GM18873 (cell line): ENCODE data around the gene HACD1.
A peak's percentile ranks its signal among the peaks of the same experiment; 100 is the strongest.
"Not testable (repeated sequence)": the region's sequence is repeated elsewhere in the genome, so short reads cannot be mapped to it uniquely, and the experiment has no call there.

ENCODE experiments used
- ATAC-seq: cut with Tn5 transposase; IDR thresholded peaks from one replicate; pipeline ENCODE4 v1.9.1; 2021; ENCODE audit warnings: mild to moderate bottlenecking, moderate library complexity, moderate number of reproducible peaks; ENCODE audit not compliant: unreplicated experiment, low FRiP score

Gene HACD1

DNA sequence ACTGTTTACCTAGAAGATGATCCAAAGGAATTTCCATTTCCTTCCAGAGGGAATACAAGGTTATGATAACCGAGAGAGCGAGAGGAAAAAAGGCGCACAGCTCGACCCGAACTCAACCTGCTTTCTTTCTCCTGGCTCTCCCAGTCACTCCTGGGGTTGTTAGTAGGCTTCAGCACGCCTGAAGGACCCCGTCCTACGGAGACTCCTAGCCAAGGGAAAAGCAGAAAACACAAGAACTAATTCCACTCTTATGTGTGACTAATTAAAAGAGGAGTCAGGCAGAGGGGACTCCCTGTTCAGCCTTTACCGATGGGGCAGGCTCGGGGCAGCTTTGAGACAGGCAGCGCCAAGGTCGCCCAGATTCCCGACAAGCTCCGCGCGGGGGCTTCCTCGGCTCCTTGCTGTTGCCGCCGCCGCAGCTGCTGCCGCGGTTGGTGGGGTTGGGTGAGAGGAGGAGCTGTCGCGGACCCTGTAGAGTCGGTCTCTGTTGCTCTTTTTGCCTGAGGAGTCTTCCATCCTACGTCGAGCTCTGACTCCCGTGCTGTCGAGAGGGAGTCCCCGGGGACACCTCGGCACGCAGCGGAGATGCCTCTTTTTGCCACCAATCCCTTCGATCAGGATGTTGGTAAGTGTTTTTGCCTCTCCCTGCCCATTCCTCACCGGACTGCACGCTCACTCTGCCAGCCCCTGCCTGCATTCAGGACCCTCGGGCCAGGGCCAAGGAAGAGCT is 26.7 kb upstream of the HACD1 start, which contains the start of gene STAM:
STAM (plus strand) TSS at position 397 of the 730 bp plus-strand sequence; CDS start at position 586, 189 bp downstream.
- ATAC-seq: peak; percentile 76

DNA sequence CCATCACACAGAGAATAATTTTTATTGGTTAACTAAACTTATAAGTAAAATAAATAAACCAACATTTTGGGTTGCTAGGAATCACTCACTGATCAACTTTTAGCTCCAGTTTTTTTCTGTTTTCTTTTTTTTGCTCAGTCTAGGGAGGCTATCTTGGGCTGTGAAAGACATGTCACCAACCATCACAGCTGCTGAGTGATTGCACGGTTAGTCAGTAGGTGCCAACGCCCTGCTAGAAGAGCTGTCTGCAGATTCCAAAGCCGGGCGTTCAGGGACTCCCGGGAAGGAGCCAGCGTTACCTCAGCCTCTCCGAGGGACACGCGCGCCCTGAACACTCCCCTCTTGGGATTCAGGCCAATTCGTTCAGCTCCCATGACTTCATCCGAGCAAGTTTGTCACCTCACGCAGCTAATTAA is 26.2 kb upstream of the HACD1 start:
- ATAC-seq: peak; percentile 19

DNA sequence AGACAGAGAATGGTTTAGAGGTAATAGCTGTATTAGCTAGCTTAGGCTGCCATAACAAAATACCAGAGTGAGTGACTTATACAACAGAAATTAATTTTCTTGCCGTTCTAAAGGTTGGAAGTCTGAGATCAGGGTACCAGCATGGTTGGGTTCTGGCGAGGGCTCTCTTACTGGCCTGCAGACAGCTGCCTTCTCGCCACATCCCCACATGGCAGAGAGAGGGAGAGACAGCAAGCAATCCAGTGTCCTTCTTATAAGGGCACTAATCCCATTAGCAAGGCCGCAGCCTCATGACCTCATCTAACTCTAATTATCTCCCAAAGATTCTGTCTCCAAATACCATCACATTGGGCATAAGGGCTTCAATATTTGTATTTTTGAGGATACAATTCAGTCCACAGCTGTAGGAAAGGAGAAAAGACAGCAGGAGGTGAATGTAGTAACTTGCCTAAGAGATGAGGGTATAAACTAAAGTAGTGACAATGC is 23.2 kb upstream of the HACD1 start:
- ATAC-seq: no peak

DNA sequence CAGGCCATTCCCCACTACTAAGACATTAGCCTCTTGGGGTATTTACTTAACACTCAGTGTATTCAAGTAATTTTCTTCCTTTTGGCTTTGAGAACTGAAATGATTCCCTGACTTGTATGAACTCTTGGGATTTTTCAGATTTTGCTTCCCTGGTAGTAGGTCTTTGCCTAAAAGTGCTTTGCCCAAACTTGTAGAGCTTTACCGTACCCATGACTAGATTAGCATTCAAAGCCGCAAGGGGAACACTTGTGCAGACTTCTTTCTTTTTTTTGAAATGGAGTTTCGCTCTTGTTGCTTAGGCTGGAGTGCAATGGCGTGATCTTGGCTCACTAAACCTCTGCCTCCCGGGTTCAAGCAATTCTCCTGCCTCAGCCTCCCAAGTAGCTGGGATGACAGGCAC is 20.7 kb upstream of the HACD1 start:
- ATAC-seq: no peak

DNA sequence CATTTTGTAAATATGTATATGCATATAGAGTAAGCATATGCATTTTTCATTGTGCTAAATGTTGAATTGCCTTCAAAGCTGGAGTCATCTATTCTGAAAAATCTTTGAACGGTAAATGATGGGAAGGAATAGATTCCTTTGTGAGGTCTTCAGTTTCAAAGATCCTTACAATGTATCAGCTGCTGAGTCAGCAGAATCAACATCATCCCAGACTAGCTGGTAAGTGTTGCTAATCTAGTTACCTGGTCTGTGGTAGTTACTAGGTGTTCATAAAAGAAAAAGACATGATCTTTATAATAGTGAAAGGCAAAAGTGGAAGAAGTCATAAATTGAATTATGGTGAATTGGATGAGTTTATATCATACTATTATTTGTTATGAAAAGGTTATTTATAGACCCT is 16.2 kb upstream of the HACD1 start:
- ATAC-seq: no peak

DNA sequence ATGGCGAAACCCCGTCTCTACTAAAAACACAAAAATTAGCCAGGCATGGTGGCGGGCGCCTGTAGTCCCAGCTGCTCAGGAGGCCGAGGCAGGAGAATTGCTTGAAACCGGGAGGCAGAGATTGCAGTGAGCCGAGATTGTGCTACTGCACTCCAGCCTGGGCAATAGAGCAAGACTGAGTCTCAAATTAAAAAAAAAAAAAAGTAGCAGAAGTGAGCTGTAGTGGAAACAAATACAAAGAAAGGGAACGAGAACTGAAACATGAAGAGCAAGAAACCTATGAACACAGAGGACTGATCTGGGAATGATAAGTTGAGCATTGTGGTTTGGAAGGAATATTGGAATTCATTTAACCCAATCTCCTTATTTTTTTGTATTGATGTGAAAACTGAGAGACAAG is 15.4 kb upstream of the HACD1 start:
- not testable (repeated sequence) for ATAC-seq

DNA sequence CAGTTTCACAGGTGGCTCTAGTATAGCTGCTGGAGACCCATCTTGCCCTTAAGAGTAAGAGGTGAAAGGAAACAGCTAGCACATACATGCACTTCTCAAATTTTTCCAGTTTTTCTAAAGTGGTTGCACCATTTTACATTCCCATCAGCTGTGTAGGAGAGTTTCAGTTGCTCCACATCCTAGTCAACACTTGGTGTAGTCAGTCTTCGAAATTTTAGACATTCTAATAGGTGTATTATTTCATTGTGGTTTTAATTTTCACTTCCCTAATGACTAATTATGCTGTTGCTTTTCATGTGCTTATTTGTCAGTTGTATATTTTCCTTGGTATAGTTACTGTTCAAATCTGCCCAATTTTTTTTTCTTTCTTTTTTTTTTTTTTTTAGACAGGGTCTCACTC is 9.5 kb upstream of the HACD1 start:
- no peak for ATAC-seq

GRCh38 chr10:17624996-17625395 is 7.8 kb upstream of the HACD1 start:
- no peak for ATAC-seq

GRCh38 chr10:17622061-17622460 is 4.9 kb upstream of the HACD1 start:
- no peak for ATAC-seq

DNA sequence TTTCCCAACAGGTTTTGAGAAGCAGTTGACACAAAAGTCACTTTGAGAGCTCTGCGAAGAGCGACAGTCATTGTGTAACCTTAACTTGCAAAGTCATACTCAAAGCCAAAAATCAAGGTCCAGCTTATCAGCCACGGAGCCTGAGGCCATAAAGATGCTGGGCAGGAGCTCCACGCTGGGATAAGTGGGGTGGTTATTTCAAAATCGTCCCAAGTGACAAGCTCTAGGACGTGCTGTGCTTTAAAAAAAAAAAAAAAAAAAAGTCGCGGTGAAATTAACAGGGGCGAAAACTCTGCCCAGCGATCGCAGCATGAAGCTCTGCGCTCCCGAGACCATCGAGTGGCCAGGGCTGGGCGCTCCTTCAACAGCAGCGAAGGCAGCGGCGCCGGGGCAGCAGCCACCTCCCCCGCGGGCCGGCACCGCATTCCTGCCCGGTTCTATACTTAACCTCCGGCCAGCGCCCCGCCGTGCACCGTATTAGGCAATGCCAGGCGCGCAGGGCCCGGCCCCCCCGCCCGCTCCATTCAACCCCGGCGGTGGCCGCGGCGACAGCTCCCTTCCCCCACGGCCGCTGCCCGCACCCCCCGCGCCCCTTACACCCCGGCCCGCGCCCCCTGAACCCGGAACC is 657 bp downstream of the HACD1 start:
- peak; percentile 44 for ATAC-seq

DNA sequence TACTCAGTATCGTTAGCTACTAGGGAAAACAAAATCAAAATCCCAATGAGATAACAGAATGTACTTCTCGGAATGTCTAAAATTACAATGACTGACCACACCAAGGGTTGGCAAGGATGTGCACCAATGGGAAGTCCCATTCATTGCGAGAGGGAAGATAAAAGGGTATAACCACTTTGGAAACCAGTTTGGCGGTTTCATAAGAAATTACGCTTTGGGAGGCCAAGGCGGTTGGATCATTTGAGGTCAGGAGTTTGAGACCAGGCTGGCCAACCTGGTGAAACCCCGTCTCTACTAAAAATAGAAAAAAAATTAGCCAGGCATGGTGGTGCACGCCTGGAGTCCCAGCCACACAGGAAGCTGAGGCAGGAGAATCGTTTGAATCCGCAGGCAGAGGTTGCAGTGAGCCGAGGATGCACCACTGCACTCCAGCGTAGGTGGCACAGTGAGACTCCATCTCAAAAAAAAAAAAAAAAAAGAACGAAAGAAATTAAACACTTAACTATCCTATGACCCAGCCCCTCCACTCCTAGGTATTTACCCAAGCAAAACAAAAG is 7.6 kb downstream of the HACD1 start:
- ATAC-seq: no peak

- ATAC-seq: peak; percentile 61
Measured at GRCh38 chr10:17607603-17608332, 9.4 kb downstream of the HACD1 start.

DNA sequence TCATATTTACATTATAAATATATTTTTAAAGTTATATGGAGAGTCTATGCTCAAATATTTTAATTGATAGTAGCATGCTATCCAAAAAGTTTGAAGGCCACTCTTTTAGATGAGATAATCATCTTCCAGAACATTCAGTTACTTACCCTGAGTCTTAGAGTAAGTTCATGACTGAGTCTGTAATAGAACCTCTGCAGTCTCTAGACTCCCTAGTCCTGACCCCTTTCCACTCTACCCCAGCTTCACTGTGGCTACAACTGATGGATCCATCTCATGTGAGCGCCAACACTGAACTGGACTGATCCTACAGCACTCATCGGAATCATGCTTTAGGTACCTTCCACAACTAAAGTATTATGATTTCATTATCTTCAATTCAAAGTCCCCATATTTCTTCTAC is 10.1 kb downstream of the HACD1 start:
- ATAC-seq: no peak

DNA sequence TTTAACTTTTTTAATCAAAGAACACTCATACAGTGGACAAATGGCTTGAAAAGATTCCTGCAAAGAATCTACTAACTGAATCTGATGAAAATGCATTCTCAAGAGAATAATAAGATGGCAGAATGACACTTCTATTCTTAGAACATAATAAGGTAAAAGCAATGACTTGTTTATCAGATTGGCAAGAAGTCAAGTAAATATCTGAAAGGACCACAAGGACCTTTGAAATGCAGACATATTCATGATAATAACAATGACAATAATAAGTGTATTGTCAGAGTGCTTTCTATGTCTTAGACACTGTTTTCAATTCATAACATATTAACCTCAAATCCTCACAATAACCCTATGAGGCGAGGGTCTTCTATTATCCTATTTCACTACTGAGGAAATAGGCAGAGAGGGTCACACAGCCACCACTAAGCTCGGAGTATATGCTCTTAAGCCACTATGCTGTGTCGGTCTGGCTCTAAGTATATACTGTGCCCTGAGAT is 10.6 kb downstream of the HACD1 start:
- no peak for ATAC-seq

GRCh38 chr10:17605936-17606335 is 11.2 kb downstream of the HACD1 start:
- ATAC-seq: no peak

- no peak for ATAC-seq
Measured at GRCh38 chr10:17599089-17599488, 18.1 kb downstream of the HACD1 start.

DNA sequence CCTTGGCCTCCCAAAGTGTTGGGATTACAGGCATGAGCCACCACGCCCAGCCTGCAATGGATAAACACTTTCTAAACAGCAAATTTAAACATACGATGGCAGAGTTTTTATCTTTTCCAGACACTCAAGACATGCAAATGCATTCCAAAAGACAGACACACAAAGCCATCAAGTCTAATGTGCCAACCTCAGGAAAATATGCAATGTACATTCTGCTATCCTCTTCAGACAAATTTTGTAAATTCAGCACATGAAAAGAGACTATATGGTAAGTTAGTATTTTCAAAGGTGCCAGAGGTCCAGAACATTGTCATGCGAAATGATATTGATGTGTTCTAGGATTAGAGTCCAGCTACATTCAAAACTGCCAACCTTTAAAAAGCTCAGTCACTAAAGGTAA is 19.8 kb downstream of the HACD1 start:
- no peak for ATAC-seq

- ATAC-seq: no peak
Measured at GRCh38 chr10:17590969-17591645, 26.1 kb downstream of the HACD1 start.

- not testable (repeated sequence) for ATAC-seq
Measured at GRCh38 chr10:17589316-17589715, 27.9 kb downstream of the HACD1 start.

DNA sequence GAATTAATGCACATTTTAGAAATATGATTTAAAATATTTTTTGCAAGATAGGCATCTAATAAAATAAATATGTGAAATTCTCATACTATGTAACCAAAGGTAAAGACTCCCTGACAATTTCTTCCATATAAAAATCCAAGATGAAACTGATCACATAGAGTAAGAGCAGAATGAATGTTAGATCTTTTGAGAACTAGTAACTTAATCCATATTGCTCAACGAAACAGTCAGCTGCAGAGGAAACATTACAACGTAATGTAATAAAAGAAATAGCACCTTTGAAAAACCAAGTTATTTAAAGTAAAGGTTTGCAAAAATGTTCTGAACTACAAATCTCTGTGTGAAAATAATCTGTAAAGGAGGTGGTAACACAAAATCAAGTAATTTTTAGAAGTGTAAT is 28.8 kb downstream of the HACD1 start:
- ATAC-seq: no peak
